IMR-90 (cell line): Measurements from ENCODE around the gene GAS2L2. TPM values are rescaled to one million over a fixed set of nuclear protein-coding genes. Genes with fewer than 3 reads are reported as not detected.

Experiments used
- ATAC-seq: fragments of 200-7000 bp; cut with Tn5 transposase; 2 replicates; pipeline ENCODE4 v1.9.1; 2020; ENCODE audit warnings: low read depth, mild to moderate bottlenecking, moderate library complexity
- BruUV-seq: library from RNA; stranded (reverse); fragments of 400-500 nt; replicated peaks from 2 replicates; lab custom pipeline; 2021; lab: Mats Ljungman, UMichigan
- CTCF ChIA-PET: fragments of 300-600 bp; formaldehyde crosslinking; extraction: SDS; loops from one replicate; lab custom pipeline; 2021; ENCODE audit warnings: antibody characterized with exemption; lab: Yijun Ruan, JAX
- POLR2A ChIA-PET: fragments of 300-600 bp; sonication (Branson Sonifier 250); formaldehyde crosslinking; loops from one replicate; lab custom pipeline; 2022; ENCODE audit warnings: antibody characterized with exemption; ENCODE audit not compliant: unreplicated experiment; lab: Charles Lee
- DNase-seq: peaks from one replicate; pipeline ENCODE4 v3.0.0; 2013
- H2AFZ ChIP-seq: replicated peaks from 2 replicates; pipeline ENCODE3; 2013; ENCODE audit warnings: low read length, mild to moderate bottlenecking; ENCODE audit not compliant: poor library complexity
- H2AK5ac ChIP-seq: 2 replicates; pipeline ENCODE4 v1.6.1; 2013; ENCODE audit warnings: low read depth, low read length, inconsistent platforms
- H2AK9ac ChIP-seq: replicated peaks from 2 replicates; pipeline ENCODE3; 2013; ENCODE audit warnings: mild to moderate bottlenecking, low read depth, low read length, moderate library complexity; ENCODE audit not compliant: poor library complexity
- H2BK120ac ChIP-seq: 2 replicates; pipeline ENCODE4 v1.6.1; 2013; ENCODE audit warnings: low read depth, low read length, inconsistent platforms
- H2BK15ac ChIP-seq: 3 replicates; pipeline ENCODE4 v1.6.1; 2013; ENCODE audit warnings: low read depth, low read length, inconsistent platforms
- H2BK20ac ChIP-seq: 2 replicates; pipeline ENCODE4 v1.6.1; 2013; ENCODE audit warnings: low read depth, mild to moderate bottlenecking, inconsistent platforms, low read length, moderate library complexity
- H2BK5ac ChIP-seq: 2 replicates; pipeline ENCODE4 v1.6.1; 2013; ENCODE audit warnings: mild to moderate bottlenecking, low read depth, low read length, inconsistent platforms; ENCODE audit not compliant: poor library complexity, severe bottlenecking
- H3K14ac ChIP-seq: replicated peaks from 2 replicates; pipeline ENCODE4 v1.6.1; 2013; ENCODE audit warnings: low read depth, low read length, inconsistent platforms
- H3K18ac ChIP-seq: 2 replicates; pipeline ENCODE4 v1.6.1; 2013; ENCODE audit warnings: low read depth, low read length, control low read depth
- H3K23ac ChIP-seq: 2 replicates; pipeline ENCODE4 v1.6.1; 2013; ENCODE audit warnings: low read depth, low read length, inconsistent platforms
- H3K27ac ChIP-seq: 2 replicates; pipeline ENCODE4 v1.5.1; 2013; ENCODE audit warnings: mild to moderate bottlenecking, control low read depth, low read length; ENCODE audit not compliant: insufficient read depth
- H3K27me3 ChIP-seq: 2 replicates; pipeline ENCODE4 v1.6.1; 2013; ENCODE audit warnings: low read length; ENCODE audit not compliant: control insufficient read depth, insufficient read depth
- H3K36me3 ChIP-seq: 2 replicates; pipeline ENCODE4 v1.6.1; 2013; ENCODE audit warnings: low read length, mixed read lengths; ENCODE audit not compliant: control insufficient read depth, insufficient read depth
- H3K4ac ChIP-seq: 2 replicates; pipeline ENCODE4 v1.6.1; 2013; ENCODE audit warnings: low read depth, low read length, inconsistent platforms
- H3K4me1 ChIP-seq: 2 replicates; pipeline ENCODE4 v1.6.1; 2013; ENCODE audit warnings: low read length, mixed read lengths; ENCODE audit not compliant: control insufficient read depth, insufficient read depth
- H3K4me2 ChIP-seq: 2 replicates; pipeline ENCODE4 v1.6.1; 2013; ENCODE audit warnings: low read depth, mild to moderate bottlenecking, control low read depth, low read length, moderate library complexity
- H3K4me3 ChIP-seq: 2 replicates; pipeline ENCODE4 v1.5.1; 2013; ENCODE audit warnings: low read depth, mild to moderate bottlenecking, control low read depth, low read length, moderate library complexity; ENCODE audit not compliant: insufficient read depth
- H3K56ac ChIP-seq: 2 replicates; pipeline ENCODE4 v1.6.1; 2013; ENCODE audit warnings: low read length, inconsistent platforms; ENCODE audit not compliant: insufficient read depth; ENCODE audit errors: extremely low read depth
- H3K79me1 ChIP-seq, 2 experiments: 2 replicates each; pipeline ENCODE4 v1.6.1; 2013; ENCODE audit warnings: low read length in 2 of 2, inconsistent platforms in 1 of 2, low read depth in 1 of 2
- H3K9ac ChIP-seq: 2 replicates; pipeline ENCODE4 v1.6.1; 2013; ENCODE audit warnings: low read depth, low read length, control low read depth
- H3K9me1 ChIP-seq: 2 replicates; pipeline ENCODE4 v1.6.1; 2013; ENCODE audit warnings: low read length, inconsistent platforms; ENCODE audit not compliant: insufficient read depth
- H3K9me3 ChIP-seq: 2 replicates; pipeline ENCODE4 v1.6.1; 2013; ENCODE audit warnings: low read length; ENCODE audit not compliant: control insufficient read depth, insufficient read depth
- H4K20me1 ChIP-seq: 2 replicates; pipeline ENCODE4 v1.6.1; 2013; ENCODE audit warnings: low read length, inconsistent platforms; ENCODE audit not compliant: insufficient read depth
- H4K5ac ChIP-seq: 2 replicates; pipeline ENCODE4 v1.6.1; 2013; ENCODE audit warnings: mild to moderate bottlenecking, low read depth, low read length, control low read depth
- H4K8ac ChIP-seq, 2 experiments: 2 replicates each; pipeline ENCODE4 v1.6.1; 2013; ENCODE audit warnings: low read depth in 2 of 2, low read length in 2 of 2, control low read depth in 1 of 2, inconsistent platforms in 1 of 2
- H4K91ac ChIP-seq: 2 replicates; pipeline ENCODE4 v1.6.1; 2013; ENCODE audit warnings: low read depth, low read length, inconsistent platforms; ENCODE audit not compliant: insufficient read depth
- FOS ChIP-seq: fragments of 150-350 bp; IDR thresholded peaks from 2 replicates; pipeline ENCODE4 v1.6.1; 2016; ENCODE audit warnings: low read depth, low read length
- MAZ ChIP-seq: IDR thresholded peaks from 2 replicates; pipeline ENCODE4 v1.6.1; 2012; ENCODE audit warnings: low read depth, mild to moderate bottlenecking, low read length, improper control_type of control experiment, moderate library complexity, borderline replicate concordance
- RCOR1 ChIP-seq: IDR thresholded peaks from 2 replicates; pipeline ENCODE4 v1.6.1; 2012; ENCODE audit warnings: mild to moderate bottlenecking, low read length, improper control_type of control experiment; ENCODE audit not compliant: insufficient replicate concordance
- RFX5 ChIP-seq: IDR thresholded peaks from 2 replicates; pipeline ENCODE4 v1.8.0; 2012; ENCODE audit warnings: low read depth, mild to moderate bottlenecking, low read length, moderate library complexity
- WGBS, 2 experiments: methylation state at CpG; one replicate each; pipeline versions ENCODE4 v1.1.5 to v1.1.7; 2013; ENCODE audit warnings: missing lambda C conversion rate in 2 of 2; ENCODE audit not compliant: insufficient read length in 1 of 2; ENCODE audit errors: extremely low coverage in 2 of 2; 5-methylcytosine and 5-hydroxymethylcytosine counted together
- dilution Hi-C: fragments of 300-500 bp; cut with HindIII; formaldehyde crosslinking; loops from one replicate; pipeline ENCODE4 v1.14.3; 2018; ENCODE audit warnings: low sequenced_read_pairs; ENCODE audit not compliant: unreplicated experiment
- in situ Hi-C: fragments of 300-500 bp; cut with MboI; formaldehyde crosslinking; loops from 3 replicates; pipeline ENCODE4 v1.14.3; 2019; ENCODE audit warnings: low sequenced_read_pairs, inconsistent platforms, mixed read lengths
- intact Hi-C: fragments of 100-400 bp; cut with micrococcal nuclease; formaldehyde crosslinking; loops from 2 replicates; pipeline ENCODE4 v1.10.0; 2022
- polyA plus RNA-seq, 3 experiments: library from polyadenylated mRNA; depleted of rRNA; stranded (reverse); fragments of >200 nt; gene quantifications; 2 replicates each; pipeline ENCODE4 v1.2.3, GENCODE V29; 2012; ENCODE audit warnings: low replicate concordance in 1 of 3
- total RNA-seq: library from RNA; depleted of rRNA; stranded (reverse); fragments of >200 nt; gene quantifications from 2 replicates; pipeline ENCODE4 v1.2.3, GENCODE V29; 2012

GAS2L2 gene
- total and polyA plus RNA-seq, 2 of the 4 experiments (the other 2 are of a cell fraction), result 0.02 TPM; not detected in 1

GRCh38 chr17:35731917-35732805, 20.9 kb downstream of the GAS2L2 start (continued):
- TF ChIP-seq RFX5, result no peak
- TF ChIP-seq FOS, result no peak

GRCh38 chr17:35731239-35731916, 21.7 kb downstream of the GAS2L2 start, which contains the start of gene RASL10B:
Gene RASL10B, plus strand, starts transcription at chr17:35731639. Its CDS starts 3,546 bp downstream, at chr17:35735185.
- no peak within 1 kb of the TSS for H2BK20ac ChIP-seq
- intact Hi-C loops (no loop called here), dilution Hi-C loops (no loop called here), in situ Hi-C loops (loop anchor here (25.0 kb wide), 1 partner anchor 369 kb away; the partner anchor contains the start of gene SLFN11)
- H2BK120ac ChIP-seq, result no peak within 1 kb of the TSS
- no peak within 1 kb of the TSS for H4K8ac ChIP-seq
- H2BK15ac ChIP-seq, result no peak within 1 kb of the TSS
- H3K4me3 ChIP-seq, result peak within 1 kb of the TSS; percentile 58
- peak within 1 kb of the TSS; percentile 82 for H2AFZ ChIP-seq
- H2BK5ac ChIP-seq, result no peak within 1 kb of the TSS
- no peak within 1 kb of the TSS for H3K27ac ChIP-seq
- H3K4me1 ChIP-seq, result peaks cover 10% of the 10 kb centered on the region
- no TSS peak for BruUV-seq
- no CpG with 5 or more reads among the region's 44 CpGs for WGBS, 2 experiments
- 0 out of 2 replicates have a peak within 1 kb of the TSS, but pooled peaks have one; percentile 17 for H3K18ac ChIP-seq
- DNase-seq, result peak; percentile 31
- peaks cover 0 to 14% of the 10 kb centered on the region in 2 experiments; a peak in 2 of 4 replicates for H3K79me1 ChIP-seq
- H3K4ac ChIP-seq, result peak within 1 kb of the TSS; percentile 15; the same call in 1 of the 2 replicates
- no peak within 1 kb of the TSS for H3K56ac ChIP-seq
- H3K14ac ChIP-seq, result peak within 1 kb of the TSS; percentile 55; the same call in 1 of the 2 replicates
- H2AK5ac ChIP-seq, result 0 out of 2 replicates have a peak within 1 kb of the TSS, but pooled peaks have one; percentile 2
- H3K9ac ChIP-seq, result peak within 1 kb of the TSS; percentile 69
- H3K23ac ChIP-seq, result no peak within 1 kb of the TSS
- H3K9me1 ChIP-seq, result peaks cover 8% of the 10 kb centered on the region
- H3K27me3 ChIP-seq, result no peaks in the 10 kb centered on the region
- peak within 1 kb of the TSS; percentile 35 for H2AK9ac ChIP-seq
- ChIA-PET POLR2A (no interaction called here), CTCF (no interaction called here)
- H4K91ac ChIP-seq, result no peak within 1 kb of the TSS
- H4K20me1 ChIP-seq, result peaks cover 8% of the 10 kb centered on the region; the same call in 1 of the 2 replicates
- H3K36me3 ChIP-seq, result no peaks in the 10 kb centered on the region
- no peaks in the 10 kb centered on the region for H3K9me3 ChIP-seq
- 0 out of 2 replicates have a peak within 1 kb of the TSS, but pooled peaks have one; percentile 10 for H4K5ac ChIP-seq
- TF ChIP-seq RCOR1 (no peak), MAZ (peak; percentile 83)
- peak; percentile 90 for ATAC-seq
- peak within 1 kb of the TSS; percentile 92 for H3K4me2 ChIP-seq
